SU-DHL-6 (cell line): Measurements from ENCODE around the gene AFF3.

Source experiments
- CTCF ChIP-seq: fragments of 200-600 bp; sonication (generic); IDR thresholded peaks from one replicate; pipeline ENCODE4 v1.5.1; 2017; ENCODE audit warnings: antibody characterized with exemption, mild to moderate bottlenecking, low read length, moderate library complexity; ENCODE audit not compliant: insufficient read depth, poor library complexity, severe bottlenecking
- EZH2phosphoT487 ChIP-seq: fragments of 200-600 bp; sonication (generic), shearing (Covaris generic); conservative IDR thresholded peaks from 2 replicates; pipeline ENCODE4 v1.6.1; 2018; ENCODE audit warnings: mild to moderate bottlenecking, antibody characterized with exemption, low read length, moderate library complexity, mixed read lengths

GRCh38 chr2:99776206-99776905 lies 366.0 kb downstream of the AFF3 start:
- TF ChIP-seq CTCF (no peak), EZH2phosphoT487 (no peak)
